Muscle of leg (tissue), 11 donors: ENCODE results near the gene CACTIN. TPM values are rescaled to one million over a fixed set of nuclear protein-coding genes. Genes with fewer than 3 reads are reported as not detected.

ENCODE experiments used
- DNase-seq: peaks from one replicate; pipeline ENCODE4 v3.0.0; 2013
- H3K27ac ChIP-seq: one replicate; pipeline ENCODE4 v1.5.1; 2013; ENCODE audit warnings: mild to moderate bottlenecking, low read length, control low read depth
- H3K27me3 ChIP-seq: one replicate; pipeline ENCODE4 v1.6.1; 2013; ENCODE audit warnings: low read length; ENCODE audit not compliant: control insufficient read depth, insufficient read depth
- H3K36me3 ChIP-seq: one replicate; pipeline ENCODE4 v1.6.1; 2013; ENCODE audit warnings: low read length; ENCODE audit not compliant: control insufficient read depth, insufficient read depth
- H3K4me1 ChIP-seq: one replicate; pipeline ENCODE4 v1.6.1; 2013; ENCODE audit warnings: low read length; ENCODE audit not compliant: control insufficient read depth, insufficient read depth
- H3K4me3 ChIP-seq: one replicate; pipeline ENCODE4 v1.5.1; 2013; ENCODE audit warnings: low read length, control low read depth
- H3K9me3 ChIP-seq: replicated peaks from 2 replicates; pipeline ENCODE4 v1.6.1; 2013; ENCODE audit warnings: low read depth, low read length; ENCODE audit not compliant: control insufficient read depth
- WGBS: methylation state at CpG from one replicate; pipeline ENCODE4 v1.1.5; 2013; ENCODE audit warnings: missing lambda C conversion rate; ENCODE audit not compliant: insufficient coverage; 5-methylcytosine and 5-hydroxymethylcytosine counted together
- polyA plus RNA-seq, 8 donors: library from polyadenylated mRNA; unstranded; fragments of 120-200 nt; gene quantifications; one replicate each; pipeline versions ENCODE4 v1.2.1 to v1.2.3, GENCODE V29; 2013; ENCODE audit warnings: inconsistent platforms in 1 of 8, low replicate concordance in 1 of 8; ENCODE audit not compliant: insufficient read length in 8 of 8, insufficient read depth in 1 of 8
- total RNA-seq: library from RNA; stranded (reverse); fragments of 120-200 nt; gene quantifications from one replicate; pipeline ENCODE4 v1.2.4, GENCODE V29; 2013

Gene CACTIN
- total and polyA plus RNA-seq, 9 donors = 20.1 to 24.1 (median 22.6) TPM

DNA sequence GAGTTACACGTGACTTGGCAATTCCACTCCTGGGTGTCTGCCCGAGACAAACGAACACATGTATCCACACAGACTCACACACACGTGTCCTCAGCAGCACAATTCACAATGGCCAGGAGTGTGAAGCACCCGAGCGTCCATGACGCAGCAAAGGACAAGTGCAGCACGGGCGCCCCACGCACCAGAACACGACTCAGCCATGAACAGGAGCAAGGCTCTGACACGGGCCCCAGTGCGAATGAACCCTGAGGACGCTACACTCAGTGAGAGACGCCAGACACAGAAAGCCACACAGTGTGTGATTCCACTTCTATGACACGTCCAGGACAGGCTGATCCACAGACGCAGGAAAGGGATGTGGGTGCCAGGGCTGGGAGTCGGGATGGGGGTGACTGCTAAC lies 37.2 kb upstream of the CACTIN start:
- Histone ChIP-seq H3K4me3 (no peak overlapping the region), H3K36me3 (peaks cover 59% of the 10 kb centered on the region), H3K27ac (no peak overlapping the region), H3K27me3 (no peaks in the 10 kb centered on the region), H3K4me1 (peaks cover 28% of the 10 kb centered on the region), H3K9me3 (peaks cover 3% of the 10 kb centered on the region)
- WGBS = 92% methylated on average over 17 of the region's 18 CpGs
- DNase-seq = no peak

DNA sequence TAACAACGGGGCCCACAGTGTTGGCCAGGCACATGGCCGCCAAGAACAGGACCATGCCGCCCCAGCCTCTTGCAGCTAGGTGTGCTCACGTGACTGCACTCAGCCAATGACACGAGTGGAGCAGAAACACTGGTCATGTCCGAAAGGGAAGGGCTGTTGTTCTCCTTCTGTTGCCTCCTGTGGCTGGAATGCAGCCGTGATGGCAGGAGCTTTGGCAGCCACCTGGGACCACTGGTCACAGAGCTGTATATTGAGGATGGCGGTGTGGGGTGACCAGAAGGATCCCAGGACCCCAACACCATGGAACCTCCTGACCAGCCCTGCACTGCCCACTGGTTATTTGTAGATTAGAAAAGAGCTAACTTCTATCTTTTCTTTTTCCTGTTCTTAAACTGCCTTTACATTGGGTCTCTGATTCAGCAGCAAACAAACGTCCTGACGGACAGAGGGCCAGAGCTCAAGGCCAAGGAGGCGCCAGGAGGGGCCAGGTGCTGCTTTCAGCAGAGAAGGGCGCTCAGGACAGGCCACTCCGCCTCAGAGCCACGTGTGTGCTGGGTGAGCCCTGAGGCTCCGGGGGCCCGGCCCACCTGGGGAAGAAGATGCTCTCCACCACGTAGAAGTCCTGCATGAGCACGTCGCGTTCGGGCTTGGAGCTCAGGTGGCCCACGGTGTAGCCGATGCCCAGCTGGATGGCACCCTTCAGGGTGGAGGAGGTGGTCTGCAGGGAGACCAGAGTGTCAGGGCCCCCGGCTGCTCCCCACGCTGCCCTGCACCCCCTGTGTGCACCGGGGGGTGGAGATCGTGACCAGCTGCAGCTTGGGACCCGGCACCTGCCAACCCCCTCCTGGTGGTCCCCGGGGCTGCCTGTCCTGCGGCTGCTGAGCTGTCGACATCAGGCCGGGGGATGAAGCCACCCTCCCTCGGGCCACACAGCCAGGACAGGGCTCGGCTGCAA lies 35.0 kb upstream of the CACTIN start:
- no peak overlapping the region for H3K4me3 ChIP-seq

DNA sequence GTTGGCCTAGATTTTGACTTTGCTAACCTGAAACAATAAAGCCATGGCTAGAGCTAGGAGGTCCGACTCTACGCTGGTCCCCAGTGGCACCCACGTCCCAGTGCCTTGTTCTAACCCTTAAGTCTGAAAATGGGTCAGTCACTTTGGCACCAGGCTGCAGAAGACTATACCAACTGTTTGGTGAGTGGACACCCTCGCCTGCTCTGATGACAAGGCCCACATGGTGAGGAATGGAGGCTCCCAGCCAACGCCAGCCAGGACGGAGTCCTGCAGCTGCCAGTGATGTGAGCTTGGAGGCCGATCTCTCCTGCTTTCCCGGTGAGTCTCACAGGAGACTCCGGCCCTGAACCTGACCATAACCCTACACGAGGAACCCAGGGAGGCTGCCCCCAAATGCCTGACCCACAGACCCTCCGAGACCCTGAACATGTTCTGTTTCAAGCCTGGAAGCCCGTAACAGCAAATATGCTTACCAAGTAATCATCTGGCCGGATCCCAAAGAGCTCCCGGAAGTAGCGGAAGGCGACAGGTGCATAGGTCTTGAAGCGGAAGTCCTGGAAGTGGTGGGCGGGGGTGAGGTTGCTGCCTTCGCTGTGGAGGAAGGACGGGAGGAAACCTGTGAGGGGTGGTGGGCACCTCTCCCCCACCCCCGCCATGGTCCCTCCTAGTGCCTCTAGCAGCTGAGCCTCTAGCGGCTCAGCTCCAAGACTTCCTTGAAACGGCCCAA lies 34.1 kb upstream of the CACTIN start:
- Histone ChIP-seq H3K27ac (peak overlapping the region; percentile 80), H3K27me3 (no peaks in the 10 kb centered on the region), H3K9me3 (peaks cover 3% of the 10 kb centered on the region), H3K36me3 (peaks cover 83% of the 10 kb centered on the region), H3K4me1 (peaks cover 18% of the 10 kb centered on the region), H3K4me3 (no peak overlapping the region)
- WGBS = 75% methylated on average over 16 of the region's 23 CpGs
- peak; percentile 43 for DNase-seq

More for the DNA sequence above, 35.0 kb upstream of the CACTIN start:
- 93% methylated on average over 32 of the region's 34 CpGs for WGBS
- Histone ChIP-seq H3K36me3 (peaks cover 74% of the 10 kb centered on the region), H3K9me3 (peaks cover 3% of the 10 kb centered on the region), H3K4me1 (peaks cover 15% of the 10 kb centered on the region), H3K27me3 (no peaks in the 10 kb centered on the region), H3K27ac (peak overlapping the region; percentile 80)
- DNase-seq = no peak

DNA sequence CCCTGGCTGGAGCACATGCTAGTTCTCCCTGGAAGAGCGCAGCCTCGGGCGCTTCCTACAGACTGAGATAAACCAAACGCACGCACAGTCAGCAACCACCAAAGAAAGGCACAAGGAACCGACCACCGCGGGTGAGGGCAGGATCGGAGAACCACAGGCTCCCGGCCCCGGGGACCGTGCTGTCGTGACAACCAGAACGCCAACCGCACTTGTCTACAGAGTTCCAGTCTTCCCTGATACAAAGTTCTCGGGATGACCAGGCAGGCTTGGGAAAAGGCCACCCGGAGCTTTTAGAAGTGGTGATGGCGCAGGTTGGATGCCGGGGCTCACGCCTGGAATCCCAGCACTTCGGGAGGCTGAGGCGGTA lies 33.1 kb upstream of the CACTIN start:
- Histone ChIP-seq H3K27ac (no peak overlapping the region), H3K36me3 (peaks cover 79% of the 10 kb centered on the region), H3K9me3 (peaks cover 3% of the 10 kb centered on the region), H3K4me1 (peaks cover 22% of the 10 kb centered on the region), H3K27me3 (no peaks in the 10 kb centered on the region), H3K4me3 (no peak overlapping the region)
- DNase-seq = no peak
- 91% methylated on average over 21 of the region's 22 CpGs for WGBS

DNA sequence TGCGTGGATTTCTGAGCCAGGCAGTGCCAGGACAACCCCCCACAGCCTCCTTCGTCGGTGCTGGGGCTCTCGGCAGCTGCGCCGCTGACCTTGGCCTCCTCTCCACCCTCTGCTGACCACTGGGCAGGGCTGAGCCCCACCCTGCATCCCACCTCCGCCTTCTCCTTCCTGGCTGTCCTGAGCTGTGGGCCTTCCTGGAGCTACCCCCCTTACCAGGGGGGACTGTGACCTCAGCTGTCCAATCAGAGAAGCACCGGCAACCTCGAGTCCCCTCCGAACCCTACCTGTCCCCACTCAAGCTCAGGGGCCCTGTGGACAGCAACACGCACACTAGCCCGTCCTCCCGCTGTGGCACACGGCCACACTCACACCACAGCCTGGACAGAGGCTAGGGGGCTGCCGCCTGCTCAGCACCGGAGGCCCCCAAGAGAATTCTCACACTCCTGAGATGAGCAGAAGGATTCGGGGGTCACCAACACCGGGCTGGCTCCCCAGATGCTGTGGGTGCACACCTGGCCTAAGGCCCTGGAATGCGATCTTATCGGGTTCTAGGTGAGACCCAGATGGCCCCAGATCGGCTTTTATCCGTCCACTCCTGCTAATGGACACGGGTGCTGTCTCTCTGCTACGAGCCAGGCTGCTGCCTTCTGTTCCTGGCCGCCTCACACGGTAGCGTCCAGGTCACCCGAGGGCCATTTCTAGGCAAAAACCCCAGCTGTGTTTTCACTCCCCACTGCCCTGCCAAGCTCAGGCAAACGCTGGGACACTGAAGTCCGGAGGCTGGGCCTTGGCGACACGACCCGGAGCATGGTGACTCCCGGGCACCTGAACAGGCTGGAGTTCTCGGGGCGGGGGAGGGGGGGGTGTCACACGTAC lies 32.5 kb upstream of the CACTIN start:
- Histone ChIP-seq H3K36me3 (peaks cover 73% of the 10 kb centered on the region), H3K27me3 (no peaks in the 10 kb centered on the region), H3K4me3 (no peak overlapping the region), H3K9me3 (peaks cover 3% of the 10 kb centered on the region), H3K27ac (no peak overlapping the region), H3K4me1 (peaks cover 22% of the 10 kb centered on the region)
- WGBS = 88% methylated on average over 37 of the region's 37 CpGs
- no peak for DNase-seq

DNA sequence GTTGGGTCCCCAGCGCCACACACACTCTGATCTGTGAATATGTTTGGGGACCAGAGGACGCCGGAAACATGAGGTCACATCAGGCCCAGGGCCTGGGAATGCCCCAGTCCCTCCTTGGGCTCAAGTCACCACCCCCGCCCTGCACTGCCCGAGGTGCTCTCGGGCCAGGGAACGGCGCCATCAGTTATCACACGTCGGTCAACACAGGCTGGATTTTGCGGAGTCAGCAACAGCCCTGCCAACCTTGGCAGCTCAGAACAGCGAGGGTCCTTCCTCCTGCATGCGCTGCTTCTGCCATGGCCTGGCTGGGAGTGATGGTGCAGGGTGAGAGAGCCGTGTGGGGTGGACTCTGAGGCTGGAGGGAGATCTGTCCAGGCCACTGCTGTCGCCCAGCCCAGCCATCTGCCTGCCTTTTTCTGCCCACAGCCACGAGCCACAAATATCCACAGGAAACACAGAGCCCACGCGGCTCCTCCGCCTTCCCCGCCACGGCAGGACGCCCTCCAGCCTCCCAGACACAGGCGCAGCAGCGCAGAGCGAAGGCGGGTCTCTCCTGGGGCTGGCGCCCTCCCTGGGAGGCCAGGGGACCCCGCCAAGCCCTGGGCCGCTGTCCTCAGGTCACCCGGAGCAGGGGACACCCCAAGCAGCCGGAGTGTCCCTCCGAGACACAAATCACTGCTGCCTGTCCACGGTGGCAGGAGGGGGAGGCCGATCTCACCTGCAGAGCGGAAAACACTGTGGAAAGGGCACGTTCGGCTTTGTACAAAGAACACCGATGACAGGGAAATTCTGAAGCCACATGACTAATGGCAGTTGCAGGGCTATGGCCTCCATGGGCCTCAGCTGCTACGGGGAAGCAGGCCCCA lies 31.6 kb upstream of the CACTIN start:
- H3K27ac ChIP-seq = no peak overlapping the region
- WGBS = 87% methylated on average over 32 of the region's 39 CpGs
- H3K4me1 ChIP-seq = peaks cover 22% of the 10 kb centered on the region
- peaks cover 3% of the 10 kb centered on the region for H3K9me3 ChIP-seq
- peaks cover 72% of the 10 kb centered on the region for H3K36me3 ChIP-seq
- H3K4me3 ChIP-seq = no peak overlapping the region
- no peaks in the 10 kb centered on the region for H3K27me3 ChIP-seq
- no peak for DNase-seq

DNA sequence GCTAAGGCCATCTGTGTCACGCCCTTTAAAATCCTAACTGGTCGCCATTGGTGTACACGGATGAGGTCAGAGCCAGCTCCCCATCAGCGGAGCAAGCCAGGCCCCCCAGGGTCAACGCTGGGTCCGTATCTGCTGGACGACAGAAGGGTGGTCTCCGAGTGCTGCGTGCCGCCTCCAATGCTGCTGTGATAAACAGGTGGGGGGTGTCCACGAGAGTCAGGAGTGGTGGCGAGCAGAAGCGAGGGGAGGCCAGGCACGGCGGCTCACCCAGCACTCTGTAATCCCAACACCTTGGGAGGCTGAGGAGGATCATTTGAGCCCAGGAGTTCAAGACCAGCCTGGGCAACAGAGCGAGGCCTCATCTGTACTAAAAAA lies 30.8 kb upstream of the CACTIN start:
- Histone ChIP-seq H3K4me3 (no peak overlapping the region), H3K4me1 (peaks cover 22% of the 10 kb centered on the region), H3K27me3 (no peaks in the 10 kb centered on the region), H3K36me3 (peaks cover 74% of the 10 kb centered on the region), H3K9me3 (peaks cover 3% of the 10 kb centered on the region), H3K27ac (no peak overlapping the region)
- 92% methylated on average over 8 of the region's 16 CpGs for WGBS
- no peak for DNase-seq

DNA sequence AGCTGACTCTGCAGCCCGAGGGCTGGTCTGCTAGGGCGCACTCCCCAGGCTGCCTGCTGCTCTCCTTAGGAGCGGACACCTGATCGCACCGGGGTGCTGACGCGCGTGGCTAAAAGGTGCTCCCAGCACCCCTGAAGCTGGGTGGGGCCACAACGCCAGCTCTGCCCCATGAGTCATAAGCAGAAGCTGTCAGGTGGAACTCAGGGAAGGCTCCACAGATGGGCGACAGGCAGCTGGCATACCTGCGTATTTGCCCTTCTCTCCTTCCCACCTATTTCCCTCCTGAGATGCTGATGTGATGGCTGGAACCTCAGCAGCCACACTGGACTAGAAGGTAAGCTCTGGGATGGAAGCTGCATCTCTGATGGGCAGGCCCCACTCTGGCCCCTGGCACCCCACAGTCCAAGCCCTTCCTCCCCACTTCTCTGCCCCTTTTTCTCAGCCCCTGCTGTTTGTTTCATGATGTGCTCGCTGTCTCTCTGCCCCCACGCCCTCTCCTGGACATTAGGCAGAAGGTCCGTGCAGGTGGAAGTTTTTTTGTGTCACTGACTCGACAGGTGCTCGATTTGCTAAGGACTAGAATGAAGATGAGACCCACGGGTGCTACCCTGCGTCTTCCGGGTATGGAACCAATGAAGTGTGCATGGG lies 30.3 kb upstream of the CACTIN start:
- DNase-seq = no peak
- WGBS = 97% methylated on average over 18 of the region's 19 CpGs

More for the DNA sequence above, 30.3 kb upstream of the CACTIN start:
- Histone ChIP-seq H3K9me3 (peaks cover 3% of the 10 kb centered on the region), H3K36me3 (peaks cover 78% of the 10 kb centered on the region), H3K27me3 (no peaks in the 10 kb centered on the region), H3K4me1 (peaks cover 22% of the 10 kb centered on the region), H3K27ac (no peak overlapping the region), H3K4me3 (no peak overlapping the region)
